ENCODE data around the gene CCDC148. TPM values are rescaled to one million over a fixed set of nuclear protein-coding genes. Genes with fewer than 3 reads are reported as not detected.

Gene CCDC148
- total RNA-seq, 4 donors from 2014 or later, result not detected

DNA sequence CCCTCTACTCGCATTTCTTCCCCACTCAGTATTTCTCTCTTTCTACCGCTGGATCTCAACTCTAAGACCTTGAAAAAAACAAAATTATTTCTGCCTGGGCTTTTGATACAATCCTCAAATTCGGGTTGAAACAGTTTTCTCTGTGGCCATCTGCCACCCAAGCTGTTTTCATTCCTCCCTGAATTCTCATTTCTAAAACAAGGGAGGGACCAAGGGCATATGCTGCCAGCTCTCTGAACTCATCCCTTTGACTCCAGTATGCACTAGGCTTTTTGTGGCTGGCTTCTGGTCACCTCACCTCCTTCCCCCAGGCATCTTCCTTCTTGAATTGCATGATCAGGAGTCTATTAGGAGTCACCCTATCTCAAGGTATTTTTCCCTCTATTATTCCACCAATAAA, 49.5 kb downstream of the CCDC148 start:
- Histone ChIP-seq H3K27me3 (no peaks in the 10 kb centered on the region), H3K4me3 (no peak overlapping the region), H3K27ac (no peak overlapping the region), H3K4me1 (no peaks in the 10 kb centered on the region), H3K9me3 (no peaks in the 10 kb centered on the region), H3K36me3 (no peaks in the 10 kb centered on the region)
- DNase-seq, result no peak
- no peak for TF ChIP-seq POLR2A (IDR thresholded peaks at IDR 0.05)
- TF ChIP-seq, protein P1, sequence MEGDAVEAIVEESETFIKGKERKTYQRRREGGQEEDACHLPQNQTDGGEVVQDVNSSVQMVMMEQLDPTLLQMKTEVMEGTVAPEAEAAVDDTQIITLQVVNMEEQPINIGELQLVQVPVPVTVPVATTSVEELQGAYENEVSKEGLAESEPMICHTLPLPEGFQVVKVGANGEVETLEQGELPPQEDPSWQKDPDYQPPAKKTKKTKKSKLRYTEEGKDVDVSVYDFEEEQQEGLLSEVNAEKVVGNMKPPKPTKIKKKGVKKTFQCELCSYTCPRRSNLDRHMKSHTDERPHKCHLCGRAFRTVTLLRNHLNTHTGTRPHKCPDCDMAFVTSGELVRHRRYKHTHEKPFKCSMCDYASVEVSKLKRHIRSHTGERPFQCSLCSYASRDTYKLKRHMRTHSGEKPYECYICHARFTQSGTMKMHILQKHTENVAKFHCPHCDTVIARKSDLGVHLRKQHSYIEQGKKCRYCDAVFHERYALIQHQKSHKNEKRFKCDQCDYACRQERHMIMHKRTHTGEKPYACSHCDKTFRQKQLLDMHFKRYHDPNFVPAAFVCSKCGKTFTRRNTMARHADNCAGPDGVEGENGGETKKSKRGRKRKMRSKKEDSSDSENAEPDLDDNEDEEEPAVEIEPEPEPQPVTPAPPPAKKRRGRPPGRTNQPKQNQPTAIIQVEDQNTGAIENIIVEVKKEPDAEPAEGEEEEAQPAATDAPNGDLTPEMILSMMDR (IDR thresholded peaks at IDR 0.05), result no peak

DNA sequence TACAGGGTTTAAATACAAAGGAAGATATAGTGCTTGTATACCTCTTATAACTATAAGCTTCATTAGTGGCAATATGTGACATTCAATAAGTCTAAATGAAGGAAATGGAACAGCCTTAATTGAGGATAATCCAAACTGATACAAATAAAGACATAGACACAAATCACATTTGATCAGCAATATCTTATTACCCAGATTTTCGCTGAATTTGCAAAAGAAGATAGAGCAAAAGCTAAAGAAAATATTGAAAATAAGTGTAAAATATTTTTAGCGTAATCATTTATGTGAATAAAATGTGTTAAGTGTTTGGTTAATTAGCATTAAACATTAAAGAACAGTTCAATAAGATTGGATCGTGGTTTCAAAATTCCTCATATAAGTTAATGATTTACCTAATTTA, 51.2 kb downstream of the CCDC148 start:
- no peaks in the 10 kb centered on the region for H3K36me3 ChIP-seq
- DNase-seq, result no peak
- H3K27ac ChIP-seq, result no peak overlapping the region
- H3K9me3 ChIP-seq, result no peaks in the 10 kb centered on the region
- no peaks in the 10 kb centered on the region for H3K27me3 ChIP-seq
- no peaks in the 10 kb centered on the region for H3K4me1 ChIP-seq
- TF ChIP-seq POLR2A (IDR thresholded peaks at IDR 0.05), result no peak
- TF ChIP-seq, protein P1 (IDR thresholded peaks at IDR 0.05), result no peak
- no peak overlapping the region for H3K4me3 ChIP-seq

DNA sequence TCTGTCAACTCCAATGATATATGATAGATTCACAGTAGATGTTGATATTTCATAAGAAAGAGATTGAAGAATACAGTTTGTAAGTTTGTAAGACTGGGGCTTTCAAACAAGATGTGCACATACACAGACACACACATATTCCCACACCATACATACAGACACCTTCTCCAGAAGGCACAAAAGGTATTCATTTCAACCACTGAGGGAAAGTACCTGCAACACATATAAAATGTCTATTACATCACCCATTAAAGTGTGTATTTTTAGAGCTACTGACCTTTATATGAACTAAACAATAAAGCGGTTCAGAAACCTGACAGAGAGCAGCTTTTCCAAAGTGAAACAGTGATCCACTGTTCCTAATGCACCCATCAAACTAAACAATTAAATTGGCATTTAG, 53.3 kb downstream of the CCDC148 start:
- Histone ChIP-seq H3K9me3 (peaks cover 0 to 2% (median 0%) of the 10 kb centered on the region in 4 donors), H3K4me1 (no peaks in the 10 kb centered on the region), H3K4me3 (no peak overlapping the region), H3K27ac (no peak overlapping the region), H3K27me3 (no peaks in the 10 kb centered on the region), H3K36me3 (no peaks in the 10 kb centered on the region)
- TF ChIP-seq POLR2A (IDR thresholded peaks at IDR 0.05), result no peak
- no peak for DNase-seq

DNA sequence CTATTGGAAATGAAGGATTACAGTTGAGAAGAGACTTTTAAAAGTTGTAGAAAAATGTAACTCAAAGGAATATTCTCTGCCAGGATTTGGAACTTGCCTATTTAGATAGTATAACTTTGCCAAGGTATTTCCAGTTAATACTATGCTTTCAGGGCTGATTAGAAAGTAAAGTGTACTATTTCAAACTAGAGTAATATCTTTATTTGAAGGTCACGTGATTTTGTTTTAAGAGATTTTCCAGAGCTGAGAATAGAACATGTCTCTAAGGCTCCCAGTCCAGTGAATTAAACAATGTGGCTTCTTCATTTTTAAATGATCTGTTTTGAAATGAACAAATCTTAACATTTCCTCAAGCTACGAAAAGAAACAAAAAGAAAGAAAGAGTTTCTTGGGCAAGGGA, 53.9 kb downstream of the CCDC148 start:
- no peaks in the 10 kb centered on the region for H3K27me3 ChIP-seq
- peaks cover 0 to 2% (median 0%) of the 10 kb centered on the region in 4 donors for H3K9me3 ChIP-seq
- no peak for TF ChIP-seq POLR2A (IDR thresholded peaks at IDR 0.05)
- TF ChIP-seq, protein P1 (IDR thresholded peaks at IDR 0.05), result no peak
- H3K27ac ChIP-seq, result no peak overlapping the region
- DNase-seq, result no peak
- no peak overlapping the region for H3K4me3 ChIP-seq
- H3K4me1 ChIP-seq, result no peaks in the 10 kb centered on the region
- H3K36me3 ChIP-seq, result no peaks in the 10 kb centered on the region

DNA sequence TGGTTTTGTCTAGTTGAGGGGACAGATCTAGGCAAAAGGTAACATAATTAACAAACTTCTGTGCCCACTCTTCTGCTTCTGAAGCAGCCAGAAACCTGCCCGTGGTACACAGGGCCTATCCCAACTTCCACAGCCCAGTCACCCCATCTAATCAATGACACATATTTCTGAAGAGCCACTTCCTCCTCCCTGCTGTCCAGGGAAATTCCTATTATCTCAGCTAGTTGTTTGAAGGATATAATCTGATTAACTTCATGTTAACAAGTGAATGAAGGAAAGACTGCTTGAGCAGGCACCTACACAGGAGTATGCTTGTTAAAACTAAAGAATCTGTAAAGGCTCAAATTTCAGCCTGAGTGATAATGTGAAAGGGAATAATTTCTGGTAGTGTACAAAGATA, 61.4 kb downstream of the CCDC148 start:
- Histone ChIP-seq H3K4me1 (no peaks in the 10 kb centered on the region), H3K27me3 (no peaks in the 10 kb centered on the region), H3K4me3 (no peak overlapping the region), H3K36me3 (no peaks in the 10 kb centered on the region), H3K27ac (no peak overlapping the region), H3K9me3 (peaks cover 0 to under 1% (median 0%) of the 10 kb centered on the region in 4 donors)
- DNase-seq, result no peak
- TF ChIP-seq, protein P1 (IDR thresholded peaks at IDR 0.05), result no peak
- no peak for TF ChIP-seq POLR2A (IDR thresholded peaks at IDR 0.05)

DNA sequence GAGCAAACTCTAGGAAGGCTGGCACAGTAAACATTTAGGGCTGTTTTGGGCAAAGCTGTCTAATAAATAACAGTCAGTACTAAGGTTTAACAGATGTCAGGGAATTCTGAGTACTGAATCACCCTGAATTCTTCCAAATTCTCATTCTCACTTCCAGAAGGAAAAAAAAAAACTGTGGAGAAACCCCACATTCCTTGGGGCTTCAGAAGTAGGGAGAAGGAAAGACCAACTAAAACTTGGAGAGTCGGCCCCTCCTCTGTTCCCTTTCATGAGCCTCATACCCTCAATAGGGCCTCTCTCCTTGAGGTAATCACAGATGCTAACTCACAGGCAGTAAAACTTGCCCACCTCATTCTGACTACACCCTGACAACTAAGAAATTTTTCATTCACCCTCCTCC, 62.1 kb downstream of the CCDC148 start:
- Histone ChIP-seq H3K9me3 (no peaks in the 10 kb centered on the region), H3K27ac (no peak overlapping the region), H3K4me1 (no peaks in the 10 kb centered on the region), H3K36me3 (no peaks in the 10 kb centered on the region), H3K27me3 (no peaks in the 10 kb centered on the region), H3K4me3 (no peak overlapping the region)
- TF ChIP-seq, protein P1 (IDR thresholded peaks at IDR 0.05), result no peak
- DNase-seq, result no peak

Data from Peyer's patch (tissue), 4 donors.